PC-3 (cell line): ENCODE results near the gene ABCA3. TPM values are rescaled to one million over a fixed set of nuclear protein-coding genes. Genes with fewer than 3 reads are reported as not detected.

Experiments used
- ATAC-seq: fragments of 200-7000 bp; cut with Tn5 transposase; 2 replicates; pipeline ENCODE4 v1.9.1; 2020; ENCODE audit warnings: mild to moderate bottlenecking, moderate library complexity
- BruUV-seq: library from RNA; stranded (reverse); fragments of 400-500 nt; replicated peaks from 2 replicates; lab custom pipeline; 2021; lab: Mats Ljungman, UMichigan
- CTCF ChIA-PET: fragments of 300-600 bp; sonication (Branson Sonifier 250); formaldehyde crosslinking; loops from one replicate; lab custom pipeline; 2022; ENCODE audit warnings: antibody characterized with exemption; lab: Charles Lee
- POLR2A ChIA-PET: fragments of 300-600 bp; sonication (Branson Sonifier 250); formaldehyde crosslinking; loops from one replicate; lab custom pipeline; 2022; ENCODE audit warnings: antibody characterized with exemption; ENCODE audit not compliant: unreplicated experiment; lab: Charles Lee
- DNase-seq: peaks from one replicate; pipeline ENCODE4 v3.0.0-alpha.2; 2015
- H2AFZ ChIP-seq: fragments of 300-600 bp; sonication (generic); 2 replicates; pipeline ENCODE4 v1.6.0; 2016; ENCODE audit warnings: antibody characterized with exemption, low read length
- H3F3A ChIP-seq: fragments of 300-600 bp; sonication (generic); one replicate; pipeline ENCODE4 v1.6.0; 2017; ENCODE audit warnings: antibody characterized with exemption, low read length, control low read depth, mild to moderate bottlenecking; ENCODE audit not compliant: unreplicated experiment
- H3K27ac ChIP-seq: fragments of 300-600 bp; sonication (generic); 2 replicates; pipeline ENCODE4 v1.5.1; 2016; ENCODE audit warnings: mild to moderate bottlenecking, low read length
- H3K27me3 ChIP-seq: fragments of 300-600 bp; sonication (generic); 2 replicates; pipeline ENCODE4 v1.6.1; 2016; ENCODE audit warnings: low read length, mixed read lengths
- H3K36me3 ChIP-seq: fragments of 300-600 bp; sonication (generic); 2 replicates; pipeline ENCODE4 v1.6.1; 2016; ENCODE audit warnings: low read depth, mixed run types, low read length, mixed read lengths
- H3K4me1 ChIP-seq: fragments of 300-600 bp; sonication (generic); 2 replicates; pipeline ENCODE4 v1.5.1; 2016; ENCODE audit warnings: low read length; ENCODE audit not compliant: insufficient read depth
- H3K4me2 ChIP-seq: fragments of 300-600 bp; sonication (generic); 2 replicates; pipeline ENCODE4 v1.6.0; 2016; ENCODE audit warnings: low read length
- H3K4me3 ChIP-seq: fragments of 300-600 bp; sonication (generic); 2 replicates; pipeline ENCODE4 v1.5.1; 2016; ENCODE audit warnings: mild to moderate bottlenecking, low read length, mixed read lengths
- H3K79me2 ChIP-seq: fragments of 300-600 bp; sonication (generic); 2 replicates; pipeline ENCODE4 v1.6.1; 2017; ENCODE audit warnings: low read length, mixed read lengths
- H3K9ac ChIP-seq: fragments of 300-600 bp; sonication (generic); 2 replicates; pipeline ENCODE4 v1.6.0; 2016; ENCODE audit warnings: mild to moderate bottlenecking, low read length
- H3K9me2 ChIP-seq: fragments of 300-600 bp; sonication (generic); replicated peaks from 2 replicates; pipeline ENCODE4 v1.6.1; 2016; ENCODE audit warnings: mixed run types, low read length, mixed read lengths
- H3K9me3 ChIP-seq: fragments of 300-600 bp; sonication (generic); 2 replicates; pipeline ENCODE4 v1.6.1; 2016; ENCODE audit warnings: low read length, mixed read lengths
- H4K20me1 ChIP-seq: fragments of 300-600 bp; sonication (generic); 2 replicates; pipeline ENCODE4 v1.6.1; 2016; ENCODE audit warnings: low read length, mixed read lengths
- EZH2 ChIP-seq: fragments of 300-600 bp; sonication (generic); IDR thresholded peaks from one replicate; pipeline ENCODE4 v1.6.1; 2017; ENCODE audit warnings: antibody characterized with exemption, mild to moderate bottlenecking, low read length; ENCODE audit not compliant: unreplicated experiment
- EZH2phosphoT487 ChIP-seq: fragments of 300-600 bp; sonication (generic); IDR thresholded peaks from 2 replicates; pipeline ENCODE4 v1.6.1; 2018; ENCODE audit warnings: mild to moderate bottlenecking, antibody characterized with exemption, low read length, borderline replicate concordance
- intact Hi-C: fragments of 100-400 bp; cut with micrococcal nuclease; formaldehyde crosslinking; loops from 2 replicates; pipeline ENCODE4 v1.9.0; 2023
- total RNA-seq: library from RNA; depleted of rRNA; stranded (reverse); fragments of >200 nt; gene quantifications from 2 replicates; pipeline ENCODE4 v1.2.3, GENCODE V29; 2014
- TF ChIP-seq, protein P1 (sequence below): fragments of 300-600 bp; sonication (generic); conservative IDR thresholded peaks from 2 replicates; pipeline ENCODE4 v1.5.1; 2017; ENCODE audit warnings: antibody characterized with exemption, low read depth, mild to moderate bottlenecking, low read length

ABCA3 gene
- total RNA-seq, 1 experiment from 2014 or later, result 11.0 TPM

DNA sequence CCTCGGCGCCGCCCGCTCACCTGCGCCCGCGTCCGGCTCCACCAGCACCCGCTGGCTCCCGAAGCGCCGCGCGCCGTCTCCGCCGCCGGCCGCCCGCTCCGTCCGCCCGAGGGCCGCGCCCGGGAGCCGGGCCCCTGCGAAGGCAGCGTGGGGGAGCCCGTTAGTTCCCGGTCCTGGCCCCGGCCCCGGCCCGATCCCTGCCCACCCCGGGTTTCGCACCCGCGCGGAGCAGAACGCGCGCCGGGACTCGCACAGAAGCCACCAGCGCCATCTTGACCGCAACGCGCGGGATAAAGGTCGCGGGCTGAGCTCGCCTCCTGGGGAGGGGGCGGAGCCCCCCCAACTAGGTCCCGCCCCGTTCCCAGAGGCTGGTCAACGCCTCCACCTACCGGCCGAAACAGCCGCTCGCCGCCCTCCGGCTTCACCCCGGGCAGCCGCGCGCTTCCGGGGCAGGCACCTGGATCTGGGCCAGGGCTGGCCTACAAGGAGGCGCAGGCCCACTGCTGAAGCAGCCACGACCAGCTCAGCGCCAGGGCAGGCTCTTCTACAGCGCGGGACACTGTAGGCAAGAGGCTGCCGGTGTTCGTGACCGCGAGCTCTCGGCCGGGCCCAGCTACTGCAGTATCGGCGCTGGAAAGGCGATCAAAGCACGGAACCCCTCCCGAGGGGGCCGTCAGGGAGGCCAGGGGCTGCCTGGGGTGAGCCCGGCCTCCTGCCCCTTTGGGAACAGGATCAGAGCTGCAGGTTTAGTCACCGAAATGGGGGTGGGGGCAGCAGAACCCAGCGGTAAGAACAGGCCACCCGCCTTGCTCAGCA is 89.0 kb downstream of the ABCA3 start, which contains the start of gene ECI1:
ECI1 (minus strand) TSS at position 292 of the 816 bp plus-strand sequence; CDS start at position 271, 21 bp downstream.
- Histone ChIP-seq H3K4me3 (peak within 1 kb of the TSS; percentile 81), H2AFZ (no peak within 1 kb of the TSS), H3K27ac (peak within 1 kb of the TSS; percentile 67), H3K9ac (peak within 1 kb of the TSS; percentile 72), H3F3A (peaks cover 4% of the 10 kb centered on the region), H3K36me3 (peaks cover 8% of the 10 kb centered on the region; the same call in 1 of the 2 replicates), H3K79me2 (peaks cover 26% of the 10 kb centered on the region), H3K4me2 (peak within 1 kb of the TSS; percentile 85), H3K4me1 (peaks cover 9% of the 10 kb centered on the region), H3K9me2 (no peaks in the 10 kb centered on the region), H3K27me3 (no peaks in the 10 kb centered on the region), H4K20me1 (no peaks in the 10 kb centered on the region), H3K9me3 (no peaks in the 10 kb centered on the region)
- POLR2A ChIA-PET, result interaction anchor here (0.6 to 1.4 kb wide), 3 partner anchors 37 to 59 kb away, joined by 3 to 8 read pairs (median 7); partner anchors contain the start of gene PGP
- ATAC-seq, result peak; percentile 79
- intact Hi-C loops, result no loop called here
- peak; percentile 93 for DNase-seq
- CTCF ChIA-PET, result interaction anchor here (0.6 to 1.8 kb wide), 6 partner anchors 25 to 660 kb away, joined by 3 to 18 read pairs (median 5); no protein-coding TSS in a partner anchor
- TF ChIP-seq EZH2 (no peak), EZH2phosphoT487 (no peak)
- TF ChIP-seq, protein P1, sequence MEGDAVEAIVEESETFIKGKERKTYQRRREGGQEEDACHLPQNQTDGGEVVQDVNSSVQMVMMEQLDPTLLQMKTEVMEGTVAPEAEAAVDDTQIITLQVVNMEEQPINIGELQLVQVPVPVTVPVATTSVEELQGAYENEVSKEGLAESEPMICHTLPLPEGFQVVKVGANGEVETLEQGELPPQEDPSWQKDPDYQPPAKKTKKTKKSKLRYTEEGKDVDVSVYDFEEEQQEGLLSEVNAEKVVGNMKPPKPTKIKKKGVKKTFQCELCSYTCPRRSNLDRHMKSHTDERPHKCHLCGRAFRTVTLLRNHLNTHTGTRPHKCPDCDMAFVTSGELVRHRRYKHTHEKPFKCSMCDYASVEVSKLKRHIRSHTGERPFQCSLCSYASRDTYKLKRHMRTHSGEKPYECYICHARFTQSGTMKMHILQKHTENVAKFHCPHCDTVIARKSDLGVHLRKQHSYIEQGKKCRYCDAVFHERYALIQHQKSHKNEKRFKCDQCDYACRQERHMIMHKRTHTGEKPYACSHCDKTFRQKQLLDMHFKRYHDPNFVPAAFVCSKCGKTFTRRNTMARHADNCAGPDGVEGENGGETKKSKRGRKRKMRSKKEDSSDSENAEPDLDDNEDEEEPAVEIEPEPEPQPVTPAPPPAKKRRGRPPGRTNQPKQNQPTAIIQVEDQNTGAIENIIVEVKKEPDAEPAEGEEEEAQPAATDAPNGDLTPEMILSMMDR, result peak; percentile 49; the same call in 1 of the 2 replicates
- no TSS peak for BruUV-seq

DNA sequence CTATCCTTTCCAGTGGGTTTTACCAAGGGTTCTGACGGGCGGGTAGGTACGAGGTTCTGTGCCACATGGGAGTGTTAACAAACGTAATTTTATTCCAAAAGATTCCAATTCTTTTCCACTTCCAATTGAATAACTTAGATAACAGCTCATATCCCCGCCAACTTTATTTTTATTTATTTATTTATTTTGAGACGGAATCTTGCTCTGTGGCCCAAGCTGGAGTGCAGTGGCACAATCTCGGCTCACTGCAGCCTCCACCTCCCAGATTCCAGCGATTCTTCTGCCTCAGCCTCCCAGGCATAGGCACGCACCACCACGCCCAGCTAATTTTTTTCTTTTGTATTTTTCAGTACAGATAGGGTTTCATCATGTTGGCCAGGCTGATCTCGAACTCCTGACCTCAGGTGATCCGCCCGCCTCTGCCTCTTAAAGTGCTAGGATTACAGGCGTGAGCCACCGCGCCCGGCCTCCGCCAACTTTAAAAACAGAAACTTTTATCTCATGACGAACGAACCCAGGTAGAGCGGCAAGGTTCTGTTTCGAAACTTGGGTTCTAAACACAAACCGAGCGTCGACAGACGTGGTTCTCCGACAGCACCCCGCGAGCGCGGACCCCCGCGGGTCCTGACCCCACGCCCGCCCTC is 89.8 kb downstream of the ABCA3 start:
- Histone ChIP-seq H4K20me1 (no peaks in the 10 kb centered on the region), H3K9ac (peak overlapping the region; percentile 72), H3K9me3 (no peaks in the 10 kb centered on the region), H3K36me3 (peaks cover 13% of the 10 kb centered on the region; the same call in 1 of the 2 replicates), H3K4me2 (peak overlapping the region; percentile 85), H3K27me3 (no peaks in the 10 kb centered on the region), H3K4me1 (peaks cover 9% of the 10 kb centered on the region), H3K9me2 (no peaks in the 10 kb centered on the region), H3K79me2 (peaks cover 26% of the 10 kb centered on the region), H3F3A (peaks cover 4% of the 10 kb centered on the region), H3K4me3 (peak overlapping the region; percentile 81), H3K27ac (peak overlapping the region; percentile 67; the same call in 1 of the 2 replicates), H2AFZ (no peak overlapping the region)
- DNase-seq (no peak), ATAC-seq (peak; percentile 10)
- ChIA-PET CTCF (interaction anchor here (0.6 to 1.8 kb wide), 4 partner anchors 26 to 189 kb away, joined by 3 to 18 read pairs (median 5); no protein-coding TSS in a partner anchor), POLR2A (interaction anchor here (0.6 to 0.7 kb wide), 2 partner anchors 57 to 58 kb away, joined by 3 to 8 read pairs; no protein-coding TSS in a partner anchor)
- BruUV-seq, result TSS peak; percentile 68
- no peak for TF ChIP-seq EZH2phosphoT487
- TF ChIP-seq, protein P1, result no peak
- no peak for TF ChIP-seq EZH2
- intact Hi-C loops, result no loop called here
